HepG2 (cell line): ENCODE measurements around the gene CD96. TPM values are rescaled to one million over a fixed set of nuclear protein-coding genes. Genes with fewer than 3 reads are reported as not detected.

Experiments used
- ATAC-seq: fragments of 200-7000 bp; cut with Tn5 transposase; 3 replicates; pipeline ENCODE4 v1.9.1; 2020; ENCODE audit warnings: mild to moderate bottlenecking, moderate library complexity
- BruUV-seq: library from RNA; stranded (reverse); fragments of 400-500 nt; replicated peaks from 2 replicates; lab custom pipeline; 2021; lab: Mats Ljungman, UMichigan
- CTCF ChIA-PET: fragments of 300-600 bp; formaldehyde crosslinking; extraction: SDS; loops from one replicate; lab custom pipeline; 2021; ENCODE audit warnings: low total read pairs, inconsistent platforms, low intra/inter-chr PET ratio; lab: Yijun Ruan, JAX
- POLR2A ChIA-PET: fragments of 350-600 bp; sonication (Branson Sonifier 250); formaldehyde crosslinking; loops from one replicate; lab custom pipeline; 2020; ENCODE audit warnings: antibody characterized with exemption, inconsistent platforms; lab: Yijun Ruan, JAX
- DNase-seq: peaks from one replicate; pipeline ENCODE4 v3.0.0-alpha.2; 2015; ENCODE audit warnings: low spot score
- FAIRE-seq: peaks from 3 replicates; lab custom pipeline; 2011; peaks lifted over from hg19 to GRCh38; lab: Jason Lieb, UNC
- H2AFZ ChIP-seq: one replicate; pipeline ENCODE4 v1.6.1; 2011; ENCODE audit warnings: low read length, inconsistent platforms
- H3K27ac ChIP-seq: fragments of 300-600 bp; 3 replicates; pipeline ENCODE4 v1.8.0; 2011; ENCODE audit warnings: mixed run types, mild to moderate bottlenecking, mixed read lengths, low read length, inconsistent platforms; ENCODE audit not compliant: insufficient read depth; ENCODE audit errors: extremely low read length
- H3K27me3 ChIP-seq, 2 experiments: fragments of 200-600 bp in 1 of 2; 2 replicates in 1 of 2; 3 replicates in 1 of 2; pipeline versions ENCODE4 v1.6.0 to v1.8.0; 2011; ENCODE audit warnings: low read length in 2 of 2, mild to moderate bottlenecking in 2 of 2, moderate library complexity in 2 of 2, inconsistent platforms in 1 of 2; ENCODE audit not compliant: insufficient read depth in 2 of 2, control insufficient read depth in 1 of 2
- H3K36me3 ChIP-seq, 2 experiments: fragments of 200-600 bp in 1 of 2; replicated peaks in 1 of 2; 2 replicates in 1 of 2; 3 replicates in 1 of 2; pipeline versions ENCODE4 v1.5.1 to v1.8.0; 2011; ENCODE audit warnings: low read length in 2 of 2, inconsistent platforms in 1 of 2; ENCODE audit not compliant: insufficient read depth in 2 of 2, control insufficient read depth in 1 of 2
- H3K4me1 ChIP-seq: 2 replicates; pipeline ENCODE4 v1.5.1; 2012; ENCODE audit warnings: low read length, inconsistent platforms; ENCODE audit not compliant: insufficient read depth
- H3K4me2 ChIP-seq: 2 replicates; pipeline ENCODE4 v1.6.0; 2011; ENCODE audit warnings: low read depth, low read length, inconsistent platforms
- H3K4me3 ChIP-seq, 3 experiments: fragments of 200-600 bp in 1 of 3; sonication (generic), shearing (Covaris generic) in 1 of 3; replicated peaks in 1 of 3; 2 replicates each; pipeline ENCODE4 v1.5.1; 2011 to 2016; ENCODE audit warnings: low read length in 3 of 3, inconsistent platforms in 2 of 3, low read depth in 2 of 3, mild to moderate bottlenecking in 2 of 3, control low read depth in 1 of 3, mixed read lengths in 1 of 3; ENCODE audit not compliant: insufficient read depth in 1 of 3
- H3K79me2 ChIP-seq: one replicate; pipeline ENCODE4 v1.6.1; 2011; ENCODE audit warnings: low read length, inconsistent platforms; ENCODE audit not compliant: insufficient read depth
- H3K9ac ChIP-seq: 2 replicates; pipeline ENCODE4 v1.6.0; 2011; ENCODE audit warnings: mild to moderate bottlenecking, low read depth, low read length, inconsistent platforms; ENCODE audit not compliant: insufficient read depth
- H3K9me3 ChIP-seq: 2 replicates; pipeline ENCODE4 v1.5.1; 2012; ENCODE audit warnings: mild to moderate bottlenecking, low read length
- H4K20me1 ChIP-seq: 2 replicates; pipeline ENCODE4 v1.6.0; 2011; ENCODE audit warnings: inconsistent platforms, mild to moderate bottlenecking, low read length, moderate library complexity; ENCODE audit not compliant: insufficient read depth
- GATAD2A ChIP-seq: IDR thresholded peaks from 2 replicates; pipeline ENCODE4 v1.6.1; 2016
- GFI1 ChIP-seq: sonication (generic); formaldehyde crosslinking; IDR thresholded peaks from 2 replicates; pipeline ENCODE4 v1.5.0; 2020; ENCODE audit warnings: missing genetic modification reagents, mild to moderate bottlenecking, borderline replicate concordance
- KDM5A ChIP-seq: fragments of 200-600 bp; sonication (generic); IDR thresholded peaks from 2 replicates; pipeline ENCODE4 v1.7.0; 2018; ENCODE audit warnings: antibody characterized with exemption, mild to moderate bottlenecking, low read length, borderline replicate concordance
- MED1 ChIP-seq: sonication (generic); formaldehyde crosslinking; IDR thresholded peaks from 2 replicates; pipeline ENCODE4 v1.4.0; 2020; ENCODE audit warnings: missing genetic modification reagents
- PHF20 ChIP-seq: sonication (generic); formaldehyde crosslinking; IDR thresholded peaks from 2 replicates; pipeline ENCODE4 v1.5.0; 2020; ENCODE audit warnings: mild to moderate bottlenecking, missing genetic modification reagents
- PRPF4 ChIP-seq: fragments of 200-400 bp; formaldehyde crosslinking; IDR thresholded peaks from 2 replicates; pipeline ENCODE4 v1.6.1; 2016; ENCODE audit warnings: low read length, low read depth; ENCODE audit not compliant: poor library complexity, severe bottlenecking
- SKI ChIP-seq: fragments of 450-650 bp; IDR thresholded peaks from one replicate; pipeline ENCODE4 v1.6.1; 2018; ENCODE audit warnings: mild to moderate bottlenecking; ENCODE audit not compliant: partially characterized antibody
- SOX5 ChIP-seq: IDR thresholded peaks from 2 replicates; pipeline ENCODE4 v1.6.1; 2016; ENCODE audit warnings: borderline replicate concordance
- SOX6 ChIP-seq, 2 experiments: fragments of 450-650 bp in 1 of 2; sonication (generic) in 1 of 2; formaldehyde crosslinking in 1 of 2; IDR thresholded peaks; 2 replicates each; pipeline versions ENCODE4 v1.4.0 to v1.6.1; 2017 to 2020; ENCODE audit warnings: antibody characterized with exemption in 1 of 2, mild to moderate bottlenecking in 1 of 2, missing genetic modification reagents in 1 of 2
- YY1 ChIP-seq: IDR thresholded peaks from 2 replicates; pipeline ENCODE4 v1.6.1; 2011; ENCODE audit warnings: low read length, low read depth, moderate library complexity, mild to moderate bottlenecking; ENCODE audit not compliant: insufficient read depth, insufficient replicate concordance
- ZMYM3 ChIP-seq: sonication (generic); formaldehyde crosslinking; IDR thresholded peaks from 2 replicates; pipeline ENCODE4 v1.5.1; 2020; ENCODE audit warnings: mild to moderate bottlenecking, missing genetic modification reagents
- ZNF256 ChIP-seq: sonication (generic); formaldehyde crosslinking; conservative IDR thresholded peaks from 2 replicates; pipeline ENCODE4 v1.4.0; 2020; ENCODE audit warnings: missing genetic modification reagents
- ZNF607 ChIP-seq: sonication (generic); formaldehyde crosslinking; IDR thresholded peaks from 2 replicates; pipeline ENCODE4 v1.5.1; 2020; ENCODE audit warnings: missing genetic modification reagents, mild to moderate bottlenecking, borderline replicate concordance
- ZNF644 ChIP-seq: IDR thresholded peaks from 2 replicates; pipeline ENCODE4 v1.6.1; 2016; ENCODE audit warnings: low read depth
- in situ Hi-C: cut with HindIII; loops from 2 replicates; pipeline ENCODE4 v1.10.0; 2017; ENCODE audit warnings: low pct_unique_long_range_greater_than_20kb; ENCODE audit not compliant: extremely low pct_ligation_motif_present
- intact Hi-C: fragments of 100-400 bp; cut with micrococcal nuclease; formaldehyde crosslinking; loops from one replicate; pipeline ENCODE4 v1.10.0; 2022; ENCODE audit not compliant: unreplicated experiment
- polyA plus RNA-seq, 8 experiments: library from polyadenylated mRNA; depleted of rRNA in 3 of 8; stranded (reverse) in 7 of 8; unstranded in 1 of 8; fragments of >200 nt; fragmentation: Illumina TruSeq in 4 of 8; extraction: Trizol in 4 of 8; gene quantifications; 2 replicates each; pipeline versions ENCODE4 v1.2.1 to v1.2.3, GENCODE V29; 2011 to 2016; ENCODE audit warnings: low read depth in 4 of 8, missing spikeins in 1 of 8, mixed read lengths in 1 of 8; ENCODE audit not compliant: insufficient read depth in 1 of 8
- total RNA-seq, 5 experiments: library from RNA; depleted of rRNA; stranded (reverse); fragments of >200 nt; fragmentation: Illumina TruSeq; extraction: Trizol; gene quantifications; 2 replicates each; pipeline ENCODE4 v1.2.3, GENCODE V29; 2016; ENCODE audit warnings: low read depth in 1 of 5
- TF ChIP-seq, protein P1 (sequence below): sonication (generic); formaldehyde crosslinking; IDR thresholded peaks from 2 replicates; pipeline ENCODE4 v1.5.0; 2020; ENCODE audit warnings: missing genetic modification reagents
- TF ChIP-seq, protein P2 (sequence below): sonication (generic); formaldehyde crosslinking; IDR thresholded peaks from 2 replicates; pipeline ENCODE4 v1.5.1; 2020; ENCODE audit warnings: missing genetic modification reagents, mild to moderate bottlenecking, borderline replicate concordance
- TF ChIP-seq, protein P3 (sequence below): sonication (generic); formaldehyde crosslinking; IDR thresholded peaks from 2 replicates; pipeline ENCODE4 v1.4.0; 2020; ENCODE audit warnings: missing genetic modification reagents, borderline replicate concordance
- TF ChIP-seq, protein P4 (sequence below): sonication (generic); formaldehyde crosslinking; IDR thresholded peaks from 2 replicates; pipeline ENCODE4 v1.5.0; 2020; ENCODE audit warnings: missing genetic modification reagents

Gene CD96
- total and polyA plus RNA-seq, 2 of the 13 experiments (the other 11 are each of a cell fraction or from before 2014, with no cell fraction given) = not detected

DNA sequence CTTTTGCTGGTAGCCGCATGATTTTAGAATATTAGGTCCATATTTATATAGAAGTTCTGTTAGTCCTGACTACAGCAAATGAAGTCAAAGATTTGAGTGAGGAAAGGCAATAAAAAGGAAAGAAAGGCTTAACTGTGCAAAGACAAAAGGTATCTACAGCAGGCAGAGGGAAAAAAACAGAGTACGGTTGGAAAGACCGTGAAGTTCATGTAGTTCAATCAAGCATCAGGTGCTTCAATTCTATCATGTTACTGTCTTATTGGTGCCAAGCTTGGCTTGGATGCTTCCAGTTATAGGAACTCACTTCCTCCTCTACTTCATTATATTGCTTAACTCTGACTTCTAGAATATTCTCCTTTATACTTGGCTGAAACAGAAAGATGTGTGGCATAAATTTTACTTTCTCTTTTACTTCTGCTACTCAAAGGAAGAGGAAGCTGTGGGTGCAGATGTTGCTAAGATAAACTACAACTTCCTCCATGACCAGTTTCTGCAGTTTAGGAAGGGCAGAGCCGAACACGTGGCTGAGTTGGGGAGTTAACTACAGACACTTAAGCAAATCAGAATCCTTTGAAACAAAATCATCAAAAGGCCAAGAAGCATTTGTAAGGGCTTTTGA, 125.7 kb downstream of the CD96 start (continued):
- TF ChIP-seq, protein P1, sequence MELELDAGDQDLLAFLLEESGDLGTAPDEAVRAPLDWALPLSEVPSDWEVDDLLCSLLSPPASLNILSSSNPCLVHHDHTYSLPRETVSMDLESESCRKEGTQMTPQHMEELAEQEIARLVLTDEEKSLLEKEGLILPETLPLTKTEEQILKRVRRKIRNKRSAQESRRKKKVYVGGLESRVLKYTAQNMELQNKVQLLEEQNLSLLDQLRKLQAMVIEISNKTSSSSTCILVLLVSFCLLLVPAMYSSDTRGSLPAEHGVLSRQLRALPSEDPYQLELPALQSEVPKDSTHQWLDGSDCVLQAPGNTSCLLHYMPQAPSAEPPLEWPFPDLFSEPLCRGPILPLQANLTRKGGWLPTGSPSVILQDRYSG = no peak
- TF ChIP-seq SOX5 (CRISPR knock-in tag) = no peak
- no peak for TF ChIP-seq KDM5A
- TF ChIP-seq SKI = no peak
- TF ChIP-seq PHF20 (CRISPR knock-in tag) = no peak
- TF ChIP-seq, protein P2, sequence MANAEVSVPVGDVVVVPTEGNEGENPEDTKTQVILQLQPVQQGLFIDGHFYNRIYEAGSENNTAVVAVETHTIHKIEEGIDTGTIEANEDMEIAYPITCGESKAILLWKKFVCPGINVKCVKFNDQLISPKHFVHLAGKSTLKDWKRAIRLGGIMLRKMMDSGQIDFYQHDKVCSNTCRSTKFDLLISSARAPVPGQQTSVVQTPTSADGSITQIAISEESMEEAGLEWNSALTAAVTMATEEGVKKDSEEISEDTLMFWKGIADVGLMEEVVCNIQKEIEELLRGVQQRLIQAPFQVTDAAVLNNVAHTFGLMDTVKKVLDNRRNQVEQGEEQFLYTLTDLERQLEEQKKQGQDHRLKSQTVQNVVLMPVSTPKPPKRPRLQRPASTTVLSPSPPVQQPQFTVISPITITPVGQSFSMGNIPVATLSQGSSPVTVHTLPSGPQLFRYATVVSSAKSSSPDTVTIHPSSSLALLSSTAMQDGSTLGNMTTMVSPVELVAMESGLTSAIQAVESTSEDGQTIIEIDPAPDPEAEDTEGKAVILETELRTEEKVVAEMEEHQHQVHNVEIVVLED (CRISPR knock-in tag) = no peak

DNA sequence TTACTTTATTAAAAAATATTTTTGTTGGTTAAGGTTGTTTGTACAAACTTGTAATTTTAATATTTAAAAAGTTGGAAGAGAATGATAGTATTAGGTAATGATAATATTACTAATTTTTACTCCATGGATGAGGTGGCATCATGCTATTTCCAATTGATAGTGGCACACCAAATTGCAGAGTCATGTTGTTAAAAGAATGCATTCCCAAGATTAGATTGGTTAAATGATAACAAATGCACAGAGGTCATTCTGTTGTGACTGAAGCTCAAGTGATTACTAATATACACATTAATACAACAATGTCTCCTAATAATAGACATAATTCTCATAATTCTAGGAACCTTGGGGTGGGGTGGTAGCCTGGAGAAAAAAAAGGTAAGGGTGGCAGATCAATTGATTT, 126.3 kb downstream of the CD96 start:
- H3K9ac ChIP-seq = no peak overlapping the region
- in situ Hi-C loops (no loop called here), intact Hi-C loops (no loop called here)
- TF ChIP-seq ZMYM3 (no peak), ZNF607 (no peak), SOX6 (IDR thresholded peaks at IDR 0.05) (no peak), SOX6 (CRISPR knock-in tag; IDR thresholded peaks at IDR 0.05) (no peak), ZNF256 (CRISPR knock-in tag) (no peak), PRPF4 (no peak), MED1 (CRISPR knock-in tag) (no peak), YY1 (no peak), GATAD2A (CRISPR knock-in tag) (no peak), ZNF644 (no peak), GFI1 (CRISPR knock-in tag) (no peak)
- TF ChIP-seq, protein P3, sequence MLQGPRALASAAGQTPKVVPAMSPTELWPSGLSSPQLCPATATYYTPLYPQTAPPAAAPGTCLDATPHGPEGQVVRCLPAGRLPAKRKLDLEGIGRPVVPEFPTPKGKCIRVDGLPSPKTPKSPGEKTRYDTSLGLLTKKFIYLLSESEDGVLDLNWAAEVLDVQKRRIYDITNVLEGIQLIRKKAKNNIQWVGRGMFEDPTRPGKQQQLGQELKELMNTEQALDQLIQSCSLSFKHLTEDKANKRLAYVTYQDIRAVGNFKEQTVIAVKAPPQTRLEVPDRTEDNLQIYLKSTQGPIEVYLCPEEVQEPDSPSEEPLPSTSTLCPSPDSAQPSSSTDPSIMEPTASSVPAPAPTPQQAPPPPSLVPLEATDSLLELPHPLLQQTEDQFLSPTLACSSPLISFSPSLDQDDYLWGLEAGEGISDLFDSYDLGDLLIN = no peak
- TF ChIP-seq, protein P4, sequence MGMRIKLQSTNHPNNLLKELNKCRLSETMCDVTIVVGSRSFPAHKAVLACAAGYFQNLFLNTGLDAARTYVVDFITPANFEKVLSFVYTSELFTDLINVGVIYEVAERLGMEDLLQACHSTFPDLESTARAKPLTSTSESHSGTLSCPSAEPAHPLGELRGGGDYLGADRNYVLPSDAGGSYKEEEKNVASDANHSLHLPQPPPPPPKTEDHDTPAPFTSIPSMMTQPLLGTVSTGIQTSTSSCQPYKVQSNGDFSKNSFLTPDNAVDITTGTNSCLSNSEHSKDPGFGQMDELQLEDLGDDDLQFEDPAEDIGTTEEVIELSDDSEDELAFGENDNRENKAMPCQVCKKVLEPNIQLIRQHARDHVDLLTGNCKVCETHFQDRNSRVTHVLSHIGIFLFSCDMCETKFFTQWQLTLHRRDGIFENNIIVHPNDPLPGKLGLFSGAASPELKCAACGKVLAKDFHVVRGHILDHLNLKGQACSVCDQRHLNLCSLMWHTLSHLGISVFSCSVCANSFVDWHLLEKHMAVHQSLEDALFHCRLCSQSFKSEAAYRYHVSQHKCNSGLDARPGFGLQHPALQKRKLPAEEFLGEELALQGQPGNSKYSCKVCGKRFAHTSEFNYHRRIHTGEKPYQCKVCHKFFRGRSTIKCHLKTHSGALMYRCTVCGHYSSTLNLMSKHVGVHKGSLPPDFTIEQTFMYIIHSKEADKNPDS (CRISPR knock-in tag) = no peak

More for the DNA sequence above, 126.3 kb downstream of the CD96 start:
- peaks cover 3% of the 10 kb centered on the region for H3K4me1 ChIP-seq
- no peak overlapping the region for H3K27ac ChIP-seq
- POLR2A ChIA-PET = no interaction called here
- no peaks in the 10 kb centered on the region for H3K36me3 ChIP-seq
- DNase-seq (no peak), FAIRE-seq (no peak), ATAC-seq (no peak)
- no peaks in the 10 kb centered on the region for H3K79me2 ChIP-seq
- H3K27me3 ChIP-seq = no peaks in the 10 kb centered on the region; a peak in 1 of 5 replicates
- no peaks in the 10 kb centered on the region for H4K20me1 ChIP-seq
- no TSS peak for BruUV-seq
- H3K4me3 ChIP-seq = no peak overlapping the region
- no peaks in the 10 kb centered on the region for H3K9me3 ChIP-seq
- no peak overlapping the region for H3K4me2 ChIP-seq
- CTCF ChIA-PET = interaction anchor here (1.3 to 3.2 kb wide), 5 partner anchors 24 to 345 kb away, joined by 5 to 48 read pairs (median 9); no protein-coding TSS in a partner anchor
- H2AFZ ChIP-seq = no peak overlapping the region
